ENCODE data around the gene POLR1G. TPM values are rescaled to one million over a fixed set of nuclear protein-coding genes. Genes with fewer than 3 reads are reported as not detected.
A peak's percentile ranks its signal among the peaks of the same experiment; 100 is the strongest.

Gene POLR1G
- total and polyA plus RNA-seq, 9 of the 15 experiments (the other 6 are each of a cell fraction or from before 2014, with no cell fraction given), result 3.0 to 50.1 (median 27.4) TPM

DNA sequence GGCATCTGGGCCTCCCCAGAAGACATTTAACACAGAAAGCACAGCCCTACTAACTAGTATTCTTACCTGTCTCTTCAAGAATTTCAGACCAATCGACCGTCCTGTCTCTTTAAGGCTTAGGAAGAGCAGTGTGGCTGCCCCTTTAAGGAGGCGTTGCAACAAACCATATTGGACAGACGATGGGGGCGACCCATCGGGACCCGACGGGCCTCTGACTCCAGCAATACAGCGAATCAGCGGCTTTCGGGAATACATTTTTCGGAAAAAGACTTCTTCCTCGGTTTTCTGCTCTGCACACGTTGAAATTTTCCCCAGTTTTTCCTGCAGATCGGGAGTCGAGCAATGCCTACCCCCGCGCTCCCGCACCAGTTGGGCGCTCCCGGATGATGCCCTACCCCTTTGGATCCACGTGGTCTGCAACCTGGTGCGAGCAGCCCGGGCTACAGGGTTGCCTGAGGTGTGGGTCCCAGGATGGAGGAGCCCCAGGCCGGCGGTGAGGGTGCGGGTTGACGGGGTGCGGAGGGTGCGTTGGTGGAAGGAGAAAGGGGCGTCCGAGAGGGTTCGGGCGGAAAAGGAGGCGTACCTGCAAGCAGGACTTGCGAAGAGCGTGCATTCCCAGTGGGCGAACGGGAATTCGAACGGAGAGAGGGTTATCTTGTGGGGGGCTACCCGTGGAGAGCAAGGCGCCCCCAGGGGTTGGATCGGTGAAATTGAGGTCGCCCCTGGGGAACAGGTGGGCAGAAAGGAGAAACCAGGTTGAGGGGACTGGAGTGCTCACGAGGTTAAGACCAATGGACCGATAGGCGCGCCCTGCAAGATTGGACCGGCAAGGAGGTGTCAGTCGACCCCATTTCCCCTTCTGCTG lies at the start of gene POLR1G (continued):
- TF ChIP-seq, protein P1, sequence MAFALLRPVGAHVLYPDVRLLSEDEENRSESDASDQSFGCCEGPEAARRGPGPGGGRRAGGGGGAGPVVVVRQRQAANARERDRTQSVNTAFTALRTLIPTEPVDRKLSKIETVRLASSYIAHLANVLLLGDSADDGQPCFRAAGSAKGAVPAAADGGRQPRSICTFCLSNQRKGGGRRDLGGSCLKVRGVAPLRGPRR (CRISPR knock-in tag; IDR thresholded peaks at IDR 0.05), result no peak
- TF ChIP-seq, protein P2, sequence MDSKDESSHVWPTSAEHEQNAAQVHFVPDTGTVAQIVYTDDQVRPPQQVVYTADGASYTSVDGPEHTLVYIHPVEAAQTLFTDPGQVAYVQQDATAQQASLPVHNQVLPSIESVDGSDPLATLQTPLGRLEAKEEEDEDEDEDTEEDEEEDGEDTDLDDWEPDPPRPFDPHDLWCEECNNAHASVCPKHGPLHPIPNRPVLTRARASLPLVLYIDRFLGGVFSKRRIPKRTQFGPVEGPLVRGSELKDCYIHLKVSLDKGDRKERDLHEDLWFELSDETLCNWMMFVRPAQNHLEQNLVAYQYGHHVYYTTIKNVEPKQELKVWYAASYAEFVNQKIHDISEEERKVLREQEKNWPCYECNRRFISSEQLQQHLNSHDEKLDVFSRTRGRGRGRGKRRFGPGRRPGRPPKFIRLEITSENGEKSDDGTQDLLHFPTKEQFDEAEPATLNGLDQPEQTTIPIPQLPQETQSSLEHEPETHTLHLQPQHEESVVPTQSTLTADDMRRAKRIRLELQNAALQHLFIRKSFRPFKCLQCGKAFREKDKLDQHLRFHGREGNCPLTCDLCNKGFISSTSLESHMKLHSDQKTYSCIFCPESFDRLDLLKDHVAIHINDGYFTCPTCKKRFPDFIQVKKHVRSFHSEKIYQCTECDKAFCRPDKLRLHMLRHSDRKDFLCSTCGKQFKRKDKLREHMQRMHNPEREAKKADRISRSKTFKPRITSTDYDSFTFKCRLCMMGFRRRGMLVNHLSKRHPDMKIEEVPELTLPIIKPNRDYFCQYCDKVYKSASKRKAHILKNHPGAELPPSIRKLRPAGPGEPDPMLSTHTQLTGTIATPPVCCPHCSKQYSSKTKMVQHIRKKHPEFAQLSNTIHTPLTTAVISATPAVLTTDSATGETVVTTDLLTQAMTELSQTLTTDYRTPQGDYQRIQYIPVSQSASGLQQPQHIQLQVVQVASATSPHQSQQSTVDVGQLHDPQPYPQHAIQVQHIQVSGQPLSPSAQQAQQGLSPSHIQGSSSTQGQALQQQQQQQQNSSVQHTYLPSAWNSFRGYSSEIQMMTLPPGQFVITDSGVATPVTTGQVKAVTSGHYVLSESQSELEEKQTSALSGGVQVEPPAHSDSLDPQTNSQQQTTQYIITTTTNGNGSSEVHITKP (IDR thresholded peaks at IDR 0.05; ENCODE audit: partially characterized antibody), result peak; percentile 100
- TF ChIP-seq CEBPG (CRISPR knock-in tag; IDR thresholded peaks at IDR 0.05) (no peak), CEBPG (tag; conservative IDR thresholded peaks at IDR 0.05 in 1 of 2, IDR thresholded peaks at IDR 0.05 in 1 of 2) (peak in 1 of 2 experiments; percentile 68; a peak in 2 of 4 replicates), POLR2AphosphoS5 (IDR thresholded peaks at IDR 0.05; ENCODE audit: control insufficient read depth, insufficient read depth, low read depth, low read length) (peak; percentile 57; the same call in 1 of the 2 replicates), ZNF551 (CRISPR knock-in tag; IDR thresholded peaks at IDR 0.05) (no peak), SP2 (IDR thresholded peaks at IDR 0.05; ENCODE audit: extremely low read depth, low read depth, low read length, poor library complexity, severe bottlenecking) (no peak), POLR2AphosphoS2 (IDR thresholded peaks at IDR 0.05; ENCODE audit: low read length) (peak; percentile 44; the same call in 1 of the 2 replicates), ZNF232 (CRISPR knock-in tag; IDR thresholded peaks at IDR 0.05) (no peak), BACH1 (tag; IDR thresholded peaks at IDR 0.05) (no peak), ZNF184 (CRISPR knock-in tag; IDR thresholded peaks at IDR 0.05) (no peak), EP300 (IDR thresholded peaks at IDR 0.05; ENCODE audit: low read length) (0 out of 2 replicates have a peak, but pooled peaks have one; percentile 26), RBFOX2 (IDR thresholded peaks at IDR 0.05; ENCODE audit: low read depth, low read length) (peak; percentile 74), FOXA1 (IDR thresholded peaks at IDR 0.05; ENCODE audit: borderline replicate concordance) (no peak)
- TF ChIP-seq, protein P3, sequence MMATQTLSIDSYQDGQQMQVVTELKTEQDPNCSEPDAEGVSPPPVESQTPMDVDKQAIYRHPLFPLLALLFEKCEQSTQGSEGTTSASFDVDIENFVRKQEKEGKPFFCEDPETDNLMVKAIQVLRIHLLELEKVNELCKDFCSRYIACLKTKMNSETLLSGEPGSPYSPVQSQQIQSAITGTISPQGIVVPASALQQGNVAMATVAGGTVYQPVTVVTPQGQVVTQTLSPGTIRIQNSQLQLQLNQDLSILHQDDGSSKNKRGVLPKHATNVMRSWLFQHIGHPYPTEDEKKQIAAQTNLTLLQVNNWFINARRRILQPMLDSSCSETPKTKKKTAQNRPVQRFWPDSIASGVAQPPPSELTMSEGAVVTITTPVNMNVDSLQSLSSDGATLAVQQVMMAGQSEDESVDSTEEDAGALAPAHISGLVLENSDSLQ (IDR thresholded peaks at IDR 0.05), result no peak
- TF ChIP-seq, protein P4, sequence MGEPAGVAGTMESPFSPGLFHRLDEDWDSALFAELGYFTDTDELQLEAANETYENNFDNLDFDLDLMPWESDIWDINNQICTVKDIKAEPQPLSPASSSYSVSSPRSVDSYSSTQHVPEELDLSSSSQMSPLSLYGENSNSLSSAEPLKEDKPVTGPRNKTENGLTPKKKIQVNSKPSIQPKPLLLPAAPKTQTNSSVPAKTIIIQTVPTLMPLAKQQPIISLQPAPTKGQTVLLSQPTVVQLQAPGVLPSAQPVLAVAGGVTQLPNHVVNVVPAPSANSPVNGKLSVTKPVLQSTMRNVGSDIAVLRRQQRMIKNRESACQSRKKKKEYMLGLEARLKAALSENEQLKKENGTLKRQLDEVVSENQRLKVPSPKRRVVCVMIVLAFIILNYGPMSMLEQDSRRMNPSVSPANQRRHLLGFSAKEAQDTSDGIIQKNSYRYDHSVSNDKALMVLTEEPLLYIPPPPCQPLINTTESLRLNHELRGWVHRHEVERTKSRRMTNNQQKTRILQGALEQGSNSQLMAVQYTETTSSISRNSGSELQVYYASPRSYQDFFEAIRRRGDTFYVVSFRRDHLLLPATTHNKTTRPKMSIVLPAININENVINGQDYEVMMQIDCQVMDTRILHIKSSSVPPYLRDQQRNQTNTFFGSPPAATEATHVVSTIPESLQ (CRISPR knock-in tag; IDR thresholded peaks at IDR 0.05), result no peak
- TF ChIP-seq, protein P5, sequence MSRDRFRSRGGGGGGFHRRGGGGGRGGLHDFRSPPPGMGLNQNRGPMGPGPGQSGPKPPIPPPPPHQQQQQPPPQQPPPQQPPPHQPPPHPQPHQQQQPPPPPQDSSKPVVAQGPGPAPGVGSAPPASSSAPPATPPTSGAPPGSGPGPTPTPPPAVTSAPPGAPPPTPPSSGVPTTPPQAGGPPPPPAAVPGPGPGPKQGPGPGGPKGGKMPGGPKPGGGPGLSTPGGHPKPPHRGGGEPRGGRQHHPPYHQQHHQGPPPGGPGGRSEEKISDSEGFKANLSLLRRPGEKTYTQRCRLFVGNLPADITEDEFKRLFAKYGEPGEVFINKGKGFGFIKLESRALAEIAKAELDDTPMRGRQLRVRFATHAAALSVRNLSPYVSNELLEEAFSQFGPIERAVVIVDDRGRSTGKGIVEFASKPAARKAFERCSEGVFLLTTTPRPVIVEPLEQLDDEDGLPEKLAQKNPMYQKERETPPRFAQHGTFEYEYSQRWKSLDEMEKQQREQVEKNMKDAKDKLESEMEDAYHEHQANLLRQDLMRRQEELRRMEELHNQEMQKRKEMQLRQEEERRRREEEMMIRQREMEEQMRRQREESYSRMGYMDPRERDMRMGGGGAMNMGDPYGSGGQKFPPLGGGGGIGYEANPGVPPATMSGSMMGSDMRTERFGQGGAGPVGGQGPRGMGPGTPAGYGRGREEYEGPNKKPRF (IDR thresholded peaks at IDR 0.05; ENCODE audit: low read depth, low read length), result no peak

Data from K562 (cell line).